Hematopoietic multipotent progenitor cell treated with erythropoietin and hydrocortisone succinate and interleukin-3 and kit ligand, for 15 days (in vitro differentiated cells): ENCODE data around the gene PML.
"Not testable (repeated sequence)": the region's sequence is repeated elsewhere in the genome, so short reads cannot be mapped to it uniquely, and the experiment has no call there.

Experiments used
- DNase-seq: peaks from one replicate; pipeline ENCODE4 v3.0.0-alpha.2; 2015; ENCODE audit warnings: low spot score

Gene PML

DNA sequence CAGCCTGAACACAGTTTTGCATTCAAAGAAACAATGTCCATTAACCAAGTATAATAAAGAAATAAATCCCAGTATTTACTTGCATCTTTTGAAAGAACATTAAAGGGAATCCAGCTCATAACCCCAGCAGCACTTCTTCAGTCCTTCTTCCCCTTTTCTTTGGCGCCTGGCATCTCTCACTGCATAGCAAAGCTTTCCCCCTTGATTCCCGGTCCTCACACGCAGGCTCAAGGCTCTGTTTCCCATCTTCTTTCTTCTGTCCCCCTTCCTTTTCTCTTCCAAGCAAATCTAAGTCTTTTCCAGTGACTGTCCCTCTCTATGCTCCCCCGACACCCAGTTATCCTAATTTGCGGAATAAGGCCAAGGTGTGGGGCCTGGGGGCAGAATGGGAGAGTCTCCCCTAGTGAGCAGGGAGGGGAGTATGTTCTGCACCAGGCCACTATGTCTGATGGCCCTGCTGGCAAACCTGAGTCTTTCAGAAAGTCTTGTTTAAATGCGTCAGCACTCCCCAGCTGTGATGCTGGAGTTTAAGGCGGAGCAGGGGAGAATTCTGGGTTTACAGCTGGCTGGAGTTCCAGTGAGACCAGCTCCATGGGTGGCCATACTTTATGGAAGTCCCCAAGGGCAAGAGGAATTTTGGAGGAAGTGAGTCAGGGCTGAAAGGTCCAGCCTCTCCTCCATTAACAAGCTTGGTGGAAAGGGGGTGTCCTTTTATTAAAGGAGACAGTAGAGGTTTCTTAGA lies 45.8 kb downstream of the PML start:
- DNase-seq = no peak

- DNase-seq = no peak
Observed at GRCh38 chr15:74041311-74041756, 46.8 kb downstream of the PML start.

DNA sequence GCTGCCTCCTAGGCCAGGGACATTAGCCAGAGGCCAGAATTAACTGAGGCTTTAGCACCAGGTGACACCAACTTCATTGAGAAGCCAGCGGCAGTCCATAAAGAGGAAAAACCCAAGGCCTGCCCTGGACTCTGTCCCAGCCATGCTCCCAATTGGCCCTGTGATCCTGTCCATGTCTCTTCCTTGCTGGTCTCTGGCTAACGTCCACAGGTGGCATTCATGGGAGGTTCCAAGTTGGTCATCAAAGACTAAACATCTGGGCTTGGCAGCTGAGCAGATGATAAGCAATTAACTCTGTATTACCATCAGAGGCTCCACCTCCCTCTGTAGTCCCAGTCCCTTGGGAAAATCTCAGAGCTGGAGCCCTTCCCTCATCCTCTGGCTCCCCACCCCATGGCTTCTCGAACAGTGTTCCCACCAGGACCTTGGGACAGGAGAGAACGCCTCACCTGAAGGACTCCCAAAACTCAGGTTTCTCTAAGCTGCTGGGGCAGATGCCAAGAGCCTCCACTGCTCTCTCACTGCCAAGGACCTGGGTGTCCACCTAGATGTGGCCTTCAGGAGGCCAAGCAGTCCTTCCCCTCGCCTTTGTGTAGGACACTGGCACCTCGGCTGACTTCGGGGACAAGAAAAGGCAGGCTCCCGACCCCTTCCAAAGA lies 47.4 kb downstream of the PML start:
- DNase-seq = no peak

GRCh38 chr15:74042603-74043424 lies 48.3 kb downstream of the PML start:
- DNase-seq = no peak

- DNase-seq = no peak
Observed at GRCh38 chr15:74043425-74044266, 49.1 kb downstream of the PML start.

DNA sequence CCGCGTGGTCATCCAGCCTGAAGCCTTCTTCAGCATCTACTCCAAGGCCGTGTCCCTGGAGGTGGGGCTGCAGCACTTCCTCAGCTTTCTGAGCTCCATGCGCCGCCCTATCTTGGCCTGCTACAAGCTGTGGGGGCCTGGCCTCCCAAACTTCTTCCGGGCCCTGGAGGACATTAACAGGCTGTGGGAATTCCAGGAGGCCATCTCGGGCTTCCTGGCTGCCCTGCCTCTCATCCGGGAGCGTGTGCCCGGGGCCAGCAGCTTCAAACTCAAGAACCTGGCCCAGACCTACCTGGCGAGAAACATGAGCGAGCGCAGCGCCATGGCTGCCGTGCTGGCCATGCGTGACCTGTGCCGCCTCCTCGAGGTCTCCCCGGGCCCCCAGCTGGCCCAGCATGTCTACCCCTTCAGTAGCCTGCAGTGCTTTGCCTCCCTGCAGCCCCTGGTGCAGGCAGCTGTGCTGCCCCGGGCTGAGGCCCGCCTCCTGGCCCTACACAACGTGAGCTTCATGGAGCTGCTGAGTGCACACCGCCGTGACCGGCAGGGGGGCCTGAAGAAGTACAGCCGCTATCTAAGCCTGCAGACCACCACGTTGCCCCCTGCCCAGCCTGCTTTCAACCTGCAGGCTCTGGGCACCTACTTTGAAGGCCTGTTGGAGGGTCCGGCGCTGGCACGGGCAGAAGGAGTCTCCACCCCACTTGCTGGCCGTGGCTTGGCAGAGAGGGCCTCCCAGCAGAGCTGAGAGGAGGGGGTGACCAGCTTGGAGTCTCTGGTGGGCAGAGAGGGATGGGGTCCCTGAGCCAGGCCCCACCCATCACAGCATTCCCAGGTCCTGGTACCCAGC lies 50.0 kb downstream of the PML start:
- no peak for DNase-seq

GRCh38 chr15:74045184-74045583 lies 50.7 kb downstream of the PML start:
- no peak for DNase-seq

DNA sequence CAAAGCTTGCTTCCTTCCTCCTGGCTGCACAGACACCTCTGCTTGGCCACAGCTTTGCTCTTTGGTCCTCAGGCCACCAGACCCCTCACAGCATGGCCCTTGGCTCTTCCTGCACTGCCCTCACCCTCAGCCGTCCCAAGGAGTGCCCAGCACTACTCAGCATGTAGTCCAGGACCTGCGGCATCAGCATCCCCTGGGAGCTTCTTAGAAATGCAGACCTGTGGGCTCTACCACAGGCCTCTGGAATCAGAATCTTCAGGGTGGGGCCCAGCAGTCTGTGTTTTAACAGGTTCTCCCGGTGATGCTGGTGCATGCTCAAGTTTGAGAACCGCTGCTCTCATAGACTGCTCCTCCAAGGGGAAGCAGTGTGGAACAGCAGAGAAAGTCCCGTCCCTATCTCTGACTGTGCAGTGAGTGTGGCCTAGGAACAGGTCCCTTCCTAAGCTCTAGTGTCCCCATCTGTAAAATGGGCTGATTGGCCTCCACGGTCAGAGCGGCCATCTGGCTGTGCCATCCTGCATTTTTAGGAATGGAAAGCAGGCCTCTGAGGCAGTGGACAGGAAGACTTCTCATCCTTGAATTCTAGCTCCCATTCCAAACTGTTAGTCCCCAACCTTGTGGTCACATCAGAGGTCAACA lies 51.2 kb downstream of the PML start:
- no peak for DNase-seq

DNA sequence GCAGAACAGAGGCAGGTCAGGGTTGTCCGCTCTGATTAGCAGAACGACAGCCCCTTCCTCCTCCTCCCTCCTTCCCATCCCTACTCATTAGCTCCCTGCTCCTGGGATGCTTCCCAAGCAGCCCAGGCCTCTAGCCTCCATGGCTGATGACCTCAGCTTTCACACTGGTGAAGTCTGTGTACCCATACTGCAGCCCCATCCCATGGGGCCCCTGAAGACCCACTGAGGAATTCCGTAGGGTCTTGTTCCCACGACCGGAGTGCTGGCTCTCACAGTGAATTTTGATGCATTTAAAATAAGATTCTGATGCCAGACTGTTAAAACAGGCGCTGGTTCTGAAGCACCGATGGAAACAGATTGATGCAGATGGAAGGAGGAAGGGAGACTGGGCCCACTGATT lies 51.8 kb downstream of the PML start:
- DNase-seq = no peak

GRCh38 chr15:74050127-74050526 lies 55.6 kb downstream of the PML start:
- DNase-seq = no peak

DNA sequence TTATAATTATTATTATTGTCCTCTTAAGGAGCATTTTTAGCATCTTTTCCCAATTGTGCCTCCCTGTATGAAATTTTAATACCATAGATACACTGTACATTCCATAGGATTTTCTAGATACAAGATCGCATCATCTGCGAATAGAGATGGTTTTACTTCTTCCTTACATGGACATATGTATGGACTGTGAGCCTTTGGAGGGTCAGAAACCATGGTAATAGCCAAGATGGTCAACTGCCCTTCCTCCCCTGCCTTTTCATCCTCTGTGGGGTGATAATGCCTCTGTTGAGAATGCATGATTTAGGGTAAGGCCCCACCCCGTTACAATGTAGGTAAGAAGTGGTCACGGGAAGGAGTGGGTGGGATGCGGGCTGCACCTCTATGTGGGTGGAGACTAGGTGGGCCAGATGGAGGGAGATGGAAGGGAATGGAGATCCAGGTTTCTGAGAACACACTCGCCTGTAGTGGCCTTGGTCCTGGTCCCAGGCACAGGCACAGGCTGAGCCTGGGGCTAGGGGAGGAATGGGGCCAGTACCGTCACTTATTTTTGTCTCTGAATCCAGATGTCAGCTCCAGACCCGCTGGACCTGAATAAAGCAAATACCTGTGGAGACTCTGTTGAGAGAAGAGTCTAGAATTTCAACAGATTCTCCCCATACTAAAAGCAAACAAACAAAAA lies 56.2 kb downstream of the PML start:
- DNase-seq = no peak

- DNase-seq = not testable (repeated sequence)
Observed at GRCh38 chr15:74052271-74053260, 58.0 kb downstream of the PML start.

GRCh38 chr15:74053517-74053916 lies 59.0 kb downstream of the PML start:
- no peak for DNase-seq

GRCh38 chr15:74053941-74054529 lies 59.5 kb downstream of the PML start:
- DNase-seq = peak; percentile 77

- no peak for DNase-seq
Observed at GRCh38 chr15:74055804-74056203, 61.3 kb downstream of the PML start.

GRCh38 chr15:74056330-74056729 lies 61.8 kb downstream of the PML start:
- not testable (repeated sequence) for DNase-seq

GRCh38 chr15:74059050-74059833 lies 64.7 kb downstream of the PML start:
- not testable (repeated sequence) for DNase-seq
